ENCODE data around the gene ATRNL1.

Gene ATRNL1

GRCh38 chr10:115981081-115981480 is 887.9 kb downstream of the ATRNL1 start:
- DNase-seq (ENCODE audit: low read depth, low spot score): no peak

DNA sequence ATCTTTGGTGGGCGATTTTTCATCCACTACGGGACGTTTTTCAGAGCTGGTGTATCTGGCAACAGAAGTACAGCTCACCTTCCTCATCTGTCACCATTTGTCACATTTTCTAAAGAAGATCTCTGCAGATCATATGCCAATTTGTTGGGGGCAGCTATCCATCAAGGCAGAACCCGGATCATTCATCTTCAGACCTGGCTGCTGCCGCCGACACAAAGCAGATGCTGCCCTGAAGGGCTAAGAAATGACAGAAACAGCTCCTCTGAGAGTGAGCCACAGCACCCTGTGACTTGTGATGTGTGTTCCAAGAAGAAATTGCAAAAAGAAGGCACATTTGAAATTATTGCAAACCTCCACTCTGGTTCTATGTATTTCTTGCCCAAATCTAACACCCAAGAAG is 888.9 kb downstream of the ATRNL1 start:
- no peak for DNase-seq (ENCODE audit: low read depth, low spot score)

GRCh38 chr10:115982526-115982925 is 889.4 kb downstream of the ATRNL1 start:
- DNase-seq (ENCODE audit: low read depth, low spot score): no peak

DNA sequence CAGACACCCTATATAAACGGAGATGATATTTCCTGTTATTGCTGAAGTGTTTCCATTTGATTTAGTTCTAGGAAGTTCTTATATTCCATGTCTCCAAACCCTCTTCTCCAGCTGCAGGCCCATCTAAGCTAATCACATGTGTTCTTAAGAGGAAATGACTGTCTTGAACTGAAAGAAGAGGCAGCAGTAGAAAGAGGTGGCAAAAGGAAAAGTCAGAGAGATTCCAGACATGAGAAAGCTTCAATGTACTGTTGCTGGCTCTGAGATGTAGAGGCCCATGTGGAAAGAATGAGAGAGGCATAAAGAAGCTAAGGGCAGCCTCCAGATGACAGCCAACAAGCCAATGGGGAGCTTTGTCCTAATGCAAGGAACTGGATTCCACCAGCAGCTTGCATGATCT is 892.6 kb downstream of the ATRNL1 start:
- DNase-seq (ENCODE audit: low read depth, low spot score): no peak

GRCh38 chr10:115988380-115988779 is 895.2 kb downstream of the ATRNL1 start:
- DNase-seq (ENCODE audit: low read depth, low spot score): no peak

DNA sequence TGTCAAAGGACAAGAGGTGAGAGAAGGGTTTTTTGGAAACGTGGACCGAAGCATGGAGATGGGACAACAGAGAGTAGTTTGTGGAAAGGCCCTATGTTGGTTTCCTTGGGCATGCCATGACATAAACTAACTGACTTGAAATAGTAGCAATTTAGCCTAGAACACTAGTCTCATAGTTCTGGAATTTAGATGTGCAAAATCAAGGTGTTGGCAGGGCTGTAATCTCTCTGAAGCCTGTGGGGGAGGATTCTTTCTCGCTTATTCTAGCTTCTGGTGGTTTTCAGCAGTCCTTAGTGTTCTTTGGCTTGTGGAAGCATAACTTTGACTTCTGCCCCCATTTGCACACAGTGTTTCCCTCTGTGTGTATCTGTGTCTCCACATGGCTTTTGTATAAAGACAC is 896.5 kb downstream of the ATRNL1 start:
- DNase-seq (ENCODE audit: low read depth, low spot score): no peak

DNA sequence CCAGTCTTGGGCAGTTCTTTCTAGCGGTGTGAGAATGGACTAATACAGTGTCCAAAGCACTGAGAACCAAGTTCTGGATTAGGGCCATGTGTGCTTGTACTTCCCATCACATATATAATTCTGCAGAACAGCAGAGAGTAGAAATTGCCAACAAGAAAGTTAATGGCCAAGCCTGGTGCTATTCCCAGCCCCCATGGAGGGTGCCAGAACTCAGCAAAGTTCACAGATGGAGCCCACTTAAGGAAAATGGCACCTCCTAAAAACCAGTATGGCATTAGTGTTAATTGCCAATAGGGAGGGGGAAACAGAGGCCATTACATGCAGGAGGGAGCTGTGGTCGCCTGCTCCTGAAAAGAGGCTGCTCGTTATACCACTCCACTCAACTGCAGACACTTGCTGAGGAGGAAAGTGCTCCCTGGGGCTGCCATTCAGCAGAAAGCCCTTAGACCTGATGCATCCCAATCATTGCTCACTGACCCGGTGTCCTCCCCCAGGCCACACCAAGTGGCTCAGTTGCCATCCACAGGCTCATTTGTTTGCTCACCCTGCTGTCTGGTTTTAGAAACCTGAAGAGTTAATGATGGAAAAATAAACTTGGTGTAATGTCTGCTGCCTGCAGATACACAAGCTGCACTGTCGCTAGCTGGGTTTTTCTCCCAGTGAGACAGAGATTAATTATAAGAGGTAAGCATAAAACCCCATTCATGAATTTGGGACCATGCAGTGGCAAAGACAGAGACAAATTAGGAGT is 899.2 kb downstream of the ATRNL1 start:
- DNase-seq (ENCODE audit: low read depth, low spot score): no peak

GRCh38 chr10:115996031-115996430 is 902.9 kb downstream of the ATRNL1 start:
- no peak for DNase-seq (ENCODE audit: low read depth, low spot score)

DNA sequence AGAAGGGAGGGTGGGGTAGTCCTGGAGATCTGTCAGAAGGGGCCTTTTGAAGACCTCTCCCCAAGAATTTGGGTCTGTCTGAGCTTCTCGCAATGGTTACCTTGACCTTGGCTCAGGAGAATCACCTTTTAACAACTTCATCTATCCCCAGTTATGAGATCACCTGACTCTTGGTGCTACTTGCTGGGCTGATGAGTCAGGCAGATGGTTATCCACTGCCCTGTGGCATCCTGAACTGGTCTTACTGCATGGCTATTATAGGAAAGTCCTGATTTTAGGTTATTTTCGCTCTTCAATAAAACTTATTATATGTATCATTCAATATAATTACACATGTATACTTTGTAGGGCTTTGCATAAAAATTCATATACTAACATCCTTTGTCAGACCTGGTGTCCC is 905.1 kb downstream of the ATRNL1 start:
- DNase-seq (ENCODE audit: low read depth, low spot score): no peak

Data from brain pericyte (primary cell).